GM12865 (cell line): ENCODE measurements around the gene PCLO.

Source experiments
- DNase-seq: peaks from one replicate; pipeline ENCODE4 v3.0.0; 2010; ENCODE audit warnings: low read depth
- H3K4me3 ChIP-seq: 2 replicates; pipeline ENCODE4 v1.5.1; 2011; ENCODE audit warnings: mild to moderate bottlenecking, low read depth, low read length, control low read depth
- TF ChIP-seq, protein P1 (sequence below): IDR thresholded peaks from 2 replicates; pipeline ENCODE4 v1.5.1; 2011; ENCODE audit warnings: low read length, control low read depth, low read depth, inconsistent platforms; ENCODE audit not compliant: insufficient read depth; ENCODE audit errors: missing control alignments

The PCLO gene

DNA sequence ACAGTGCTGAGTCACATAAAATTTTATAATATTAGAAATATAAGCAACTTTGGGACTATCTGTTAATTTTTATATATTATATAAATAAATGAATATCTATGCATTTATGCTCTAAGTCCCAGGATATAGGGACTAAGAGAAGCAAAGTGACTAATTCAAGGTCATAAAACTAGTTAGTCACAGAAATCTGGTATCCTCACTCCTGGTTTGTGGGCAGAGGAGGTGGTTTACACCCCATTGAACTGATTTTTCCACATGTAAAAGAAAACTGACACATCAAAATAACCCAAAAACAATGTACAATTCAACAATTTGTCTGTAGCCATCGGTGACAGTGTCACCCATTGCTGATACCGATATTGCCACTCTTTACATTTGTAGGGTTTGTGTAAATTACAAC is 3.0 kb downstream of the PCLO start:
- no peak overlapping the region for H3K4me3 ChIP-seq
- TF ChIP-seq, protein P1, sequence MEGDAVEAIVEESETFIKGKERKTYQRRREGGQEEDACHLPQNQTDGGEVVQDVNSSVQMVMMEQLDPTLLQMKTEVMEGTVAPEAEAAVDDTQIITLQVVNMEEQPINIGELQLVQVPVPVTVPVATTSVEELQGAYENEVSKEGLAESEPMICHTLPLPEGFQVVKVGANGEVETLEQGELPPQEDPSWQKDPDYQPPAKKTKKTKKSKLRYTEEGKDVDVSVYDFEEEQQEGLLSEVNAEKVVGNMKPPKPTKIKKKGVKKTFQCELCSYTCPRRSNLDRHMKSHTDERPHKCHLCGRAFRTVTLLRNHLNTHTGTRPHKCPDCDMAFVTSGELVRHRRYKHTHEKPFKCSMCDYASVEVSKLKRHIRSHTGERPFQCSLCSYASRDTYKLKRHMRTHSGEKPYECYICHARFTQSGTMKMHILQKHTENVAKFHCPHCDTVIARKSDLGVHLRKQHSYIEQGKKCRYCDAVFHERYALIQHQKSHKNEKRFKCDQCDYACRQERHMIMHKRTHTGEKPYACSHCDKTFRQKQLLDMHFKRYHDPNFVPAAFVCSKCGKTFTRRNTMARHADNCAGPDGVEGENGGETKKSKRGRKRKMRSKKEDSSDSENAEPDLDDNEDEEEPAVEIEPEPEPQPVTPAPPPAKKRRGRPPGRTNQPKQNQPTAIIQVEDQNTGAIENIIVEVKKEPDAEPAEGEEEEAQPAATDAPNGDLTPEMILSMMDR = no peak
- DNase-seq = no peak

DNA sequence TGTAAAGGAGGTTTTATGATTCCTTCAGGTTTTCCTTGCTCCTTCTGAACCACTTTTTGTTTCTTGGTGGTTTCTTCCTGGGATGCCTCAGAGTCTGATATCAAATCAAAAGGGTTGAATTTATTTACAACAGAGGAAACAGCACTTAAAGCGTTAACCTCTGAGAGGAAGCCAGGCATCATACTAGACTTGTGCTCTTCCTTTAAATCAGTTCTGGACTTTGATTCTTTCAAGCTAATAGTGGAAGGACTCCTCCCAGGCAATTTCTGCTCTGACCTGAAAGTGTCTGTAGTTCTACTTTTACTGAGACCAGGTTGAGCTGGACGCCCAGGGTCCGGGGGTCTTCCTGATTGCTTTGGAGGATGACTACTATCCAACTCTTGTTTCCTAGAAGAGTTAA is 6.7 kb downstream of the PCLO start:
- no peak overlapping the region for H3K4me3 ChIP-seq
- DNase-seq = no peak
- TF ChIP-seq, protein P1 = no peak

DNA sequence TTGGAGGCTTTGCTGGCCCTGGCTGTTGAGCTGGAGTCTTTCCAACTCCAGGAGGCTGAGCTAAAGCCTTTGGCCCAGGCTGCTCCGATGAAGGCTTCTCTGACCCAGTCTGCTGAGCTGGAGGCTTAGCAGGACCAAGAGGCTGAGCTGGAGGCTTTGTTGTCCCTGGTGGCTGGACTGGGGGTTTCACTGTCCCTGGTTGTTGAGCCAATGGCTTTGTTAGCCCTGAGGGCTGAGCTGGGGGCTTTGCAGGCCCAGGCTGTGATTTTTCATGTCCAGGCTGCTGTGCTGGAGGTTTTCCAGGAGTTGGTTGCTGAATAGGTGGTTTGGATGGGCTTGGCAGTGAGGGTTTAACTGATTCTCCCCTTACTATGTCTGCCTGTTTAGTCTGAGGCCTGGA is 7.3 kb downstream of the PCLO start:
- no peak for DNase-seq
- TF ChIP-seq, protein P1 = no peak

DNA sequence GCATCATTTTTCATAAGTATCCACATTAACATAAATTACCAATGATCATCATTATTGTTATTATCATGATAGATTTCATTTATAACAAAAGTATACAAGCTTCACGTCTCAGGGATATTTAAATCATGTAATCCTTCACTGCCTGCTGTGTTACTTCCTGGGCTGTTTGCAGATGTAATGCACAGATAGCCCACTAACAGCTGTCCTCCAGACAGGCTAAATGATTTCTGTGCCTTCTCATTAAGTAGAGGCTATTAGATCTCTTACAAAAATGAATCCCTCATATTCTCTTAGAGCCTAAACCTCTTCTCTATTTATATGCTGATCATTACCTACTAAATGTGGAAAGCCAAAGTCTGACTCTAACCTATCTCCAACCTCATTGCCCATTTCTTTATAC is 9.3 kb downstream of the PCLO start:
- H3K4me3 ChIP-seq = no peak overlapping the region
- DNase-seq = no peak
- TF ChIP-seq, protein P1 = no peak

More for the DNA sequence above, 7.3 kb downstream of the PCLO start:
- no peak overlapping the region for H3K4me3 ChIP-seq

DNA sequence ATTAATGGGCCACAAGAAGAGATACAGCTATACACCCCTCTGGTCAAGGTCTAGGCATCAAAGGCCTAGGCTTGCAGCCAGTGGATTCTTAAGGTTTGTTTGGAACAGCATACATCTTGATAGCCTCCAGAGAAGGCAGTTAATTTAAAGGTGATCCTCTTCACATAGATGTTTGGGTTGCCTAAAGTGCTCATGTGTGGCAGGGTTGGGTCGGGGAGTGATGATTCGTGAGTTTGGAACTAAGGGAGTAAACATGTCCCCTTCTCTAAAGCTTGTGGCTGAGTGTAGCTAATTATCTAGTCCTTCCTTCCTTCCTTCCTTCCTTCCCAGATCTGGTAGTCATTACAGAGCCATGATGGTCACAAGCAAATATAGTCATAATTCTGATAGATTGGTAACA is 12.4 kb downstream of the PCLO start:
- DNase-seq = no peak
- TF ChIP-seq, protein P1 = no peak
- H3K4me3 ChIP-seq = no peak overlapping the region

DNA sequence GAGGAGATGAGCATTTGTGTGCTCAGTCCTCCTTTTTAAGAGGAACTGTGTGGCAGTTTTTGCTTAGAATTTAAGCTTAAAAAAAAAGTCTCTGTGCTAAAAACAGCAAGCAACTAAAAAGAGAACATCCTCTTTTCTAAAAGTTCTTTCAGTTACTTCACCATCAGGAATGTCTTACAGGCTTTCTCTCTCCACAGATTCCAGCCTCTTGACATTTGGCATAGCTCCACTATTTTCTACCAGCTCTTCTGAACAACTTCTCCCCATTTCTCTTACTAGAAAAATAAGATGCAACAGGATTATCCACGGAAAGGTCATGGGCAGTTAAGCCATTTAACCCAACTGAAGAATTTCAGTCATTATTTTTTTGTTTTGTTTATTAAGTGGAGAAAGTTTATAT is 13.2 kb downstream of the PCLO start:
- DNase-seq = no peak
- H3K4me3 ChIP-seq = no peak overlapping the region
- TF ChIP-seq, protein P1 = no peak

DNA sequence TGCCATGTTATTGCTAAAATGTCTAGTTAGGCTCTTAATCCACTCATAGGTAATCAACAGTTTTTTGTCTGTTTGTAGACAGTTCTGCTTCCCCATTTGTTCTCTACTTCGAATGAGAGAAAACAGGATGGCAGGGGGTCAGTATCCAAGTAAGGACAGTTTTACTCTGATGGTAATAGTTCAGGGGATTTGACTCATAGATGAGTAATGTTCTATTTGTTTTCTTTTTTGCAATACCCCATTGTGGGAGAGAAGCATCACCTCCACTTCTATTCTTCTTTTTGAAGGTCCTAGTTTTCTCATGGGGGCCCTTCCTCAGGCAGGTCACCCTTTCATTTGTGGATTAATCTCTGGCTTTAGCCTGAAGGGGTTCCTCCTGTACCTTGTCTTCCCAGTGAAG is 13.9 kb downstream of the PCLO start:
- no peak for DNase-seq

More for the DNA sequence above, 13.9 kb downstream of the PCLO start:
- TF ChIP-seq, protein P1 = no peak
- no peak overlapping the region for H3K4me3 ChIP-seq
